ENCODE measurements around the gene HSF5.

The HSF5 gene

GRCh38 chr17:58487589-58488427 lies at the start of gene HSF5:
Gene HSF5, minus strand, starts transcription at chr17:58488408. Its CDS starts 134 bp downstream, at chr17:58488274.
- DNase-seq (ENCODE audit: low read depth in 1 of 2, low spot score in 1 of 2): peak; percentile 51 to 61

GRCh38 chr17:58537266-58537665 lies 49.1 kb upstream of the HSF5 start:
- no peak for DNase-seq (ENCODE audit: low read depth in 1 of 2, low spot score in 1 of 2)

DNA sequence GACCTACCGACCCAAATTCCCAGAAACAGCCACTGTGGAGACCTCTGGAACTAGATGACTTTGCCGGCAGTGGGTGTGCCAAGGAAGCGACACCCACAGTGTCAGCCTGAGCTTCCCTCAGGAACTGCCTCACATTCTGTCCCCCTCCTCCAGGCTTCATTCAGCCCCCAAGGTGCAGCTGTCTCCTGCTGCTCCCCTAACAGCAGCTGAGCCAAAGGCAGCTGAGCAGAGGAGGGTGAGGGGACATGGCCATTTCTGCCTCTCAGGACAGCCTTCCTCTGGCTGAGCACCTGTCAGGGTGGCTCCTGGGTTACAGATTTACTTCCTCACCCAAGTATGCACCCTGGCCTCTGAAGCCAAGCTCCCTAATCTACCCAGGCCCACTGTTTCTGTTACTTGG lies 48.3 kb upstream of the HSF5 start:
- DNase-seq (ENCODE audit: low read depth in 1 of 2, low spot score in 1 of 2): no peak

GRCh38 chr17:58535431-58535830 lies 47.2 kb upstream of the HSF5 start:
- no peak for DNase-seq (ENCODE audit: low read depth in 1 of 2, low spot score in 1 of 2)

DNA sequence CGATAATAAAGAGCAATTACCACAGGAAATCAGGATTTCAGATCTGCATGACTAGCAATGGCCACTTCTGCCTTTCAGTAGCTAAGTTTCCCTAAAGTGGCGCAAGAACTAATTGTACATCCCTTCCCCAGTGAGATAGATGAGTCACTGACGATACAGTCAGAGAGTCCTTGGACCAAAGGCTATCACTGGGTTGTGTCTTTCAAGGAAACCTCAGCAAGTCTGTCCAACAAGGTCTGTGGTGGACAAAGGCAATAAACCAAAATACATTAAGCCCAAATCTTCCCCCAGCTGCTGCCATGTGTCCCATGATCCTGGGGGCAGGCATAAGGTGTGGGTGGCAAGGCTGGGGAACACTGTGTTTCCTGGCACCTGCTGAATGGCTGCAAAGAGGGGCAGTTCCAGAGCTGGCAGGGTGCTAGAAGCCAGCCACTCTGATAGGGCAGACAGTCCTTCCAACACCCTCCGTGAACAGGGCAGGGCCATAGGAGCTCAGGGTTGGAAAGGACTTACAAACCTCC lies 46.8 kb upstream of the HSF5 start:
- DNase-seq (ENCODE audit: low read depth in 1 of 2, low spot score in 1 of 2): no peak

- no peak for DNase-seq (ENCODE audit: low read depth in 1 of 2, low spot score in 1 of 2)
These were observed 46.1 kb upstream of the HSF5 start for GRCh38 chr17:58534331-58534730.

DNA sequence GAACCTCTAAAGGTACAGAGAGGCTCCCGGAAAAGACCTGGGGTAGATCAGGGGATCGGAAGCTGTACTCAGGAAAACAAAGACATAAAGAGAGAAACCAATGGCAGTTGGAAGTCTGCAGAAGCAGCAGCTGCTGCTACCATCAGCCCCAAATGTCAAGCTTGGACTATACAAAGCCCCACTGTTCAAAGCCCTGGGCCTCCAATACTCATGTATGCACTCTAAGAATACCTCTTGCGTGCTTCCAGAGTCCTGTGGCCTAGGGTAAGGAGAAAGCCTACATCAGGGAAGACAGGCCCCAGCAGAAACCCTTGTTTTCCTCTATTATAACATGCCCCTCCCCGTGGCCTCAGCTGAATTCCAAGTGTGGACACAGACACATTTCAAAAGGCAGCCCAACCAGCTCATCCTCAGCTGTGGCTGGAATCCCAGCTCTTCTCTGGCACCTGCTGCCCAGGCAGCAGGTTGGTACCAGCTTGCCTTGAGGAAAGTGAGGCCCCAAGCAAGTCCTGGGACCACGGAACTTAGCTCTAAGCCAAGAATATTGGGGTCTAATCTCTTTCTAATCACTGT lies 45.5 kb upstream of the HSF5 start:
- DNase-seq (ENCODE audit: low read depth in 1 of 2, low spot score in 1 of 2): no peak

DNA sequence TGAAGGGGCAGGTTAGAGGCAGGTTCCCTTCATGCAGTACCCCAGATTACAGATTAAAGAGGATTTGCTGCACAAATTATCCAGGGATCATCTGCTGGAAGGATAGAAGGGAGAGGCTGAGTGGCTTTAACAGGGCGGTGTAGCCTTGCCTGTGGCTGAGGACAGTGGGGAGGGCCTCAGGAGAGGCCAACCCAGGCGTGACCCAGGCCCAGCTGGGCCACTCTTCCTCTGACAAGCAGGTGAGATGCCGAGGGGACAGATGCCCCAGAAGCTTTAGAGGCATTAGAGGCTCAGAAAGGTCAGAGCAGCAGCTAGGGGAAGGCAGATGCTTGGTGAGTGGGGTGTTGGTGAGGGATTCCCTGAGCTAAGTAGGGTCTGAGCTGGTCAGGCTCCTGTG lies 44.3 kb upstream of the HSF5 start:
- no peak for DNase-seq (ENCODE audit: low read depth in 1 of 2, low spot score in 1 of 2)

DNA sequence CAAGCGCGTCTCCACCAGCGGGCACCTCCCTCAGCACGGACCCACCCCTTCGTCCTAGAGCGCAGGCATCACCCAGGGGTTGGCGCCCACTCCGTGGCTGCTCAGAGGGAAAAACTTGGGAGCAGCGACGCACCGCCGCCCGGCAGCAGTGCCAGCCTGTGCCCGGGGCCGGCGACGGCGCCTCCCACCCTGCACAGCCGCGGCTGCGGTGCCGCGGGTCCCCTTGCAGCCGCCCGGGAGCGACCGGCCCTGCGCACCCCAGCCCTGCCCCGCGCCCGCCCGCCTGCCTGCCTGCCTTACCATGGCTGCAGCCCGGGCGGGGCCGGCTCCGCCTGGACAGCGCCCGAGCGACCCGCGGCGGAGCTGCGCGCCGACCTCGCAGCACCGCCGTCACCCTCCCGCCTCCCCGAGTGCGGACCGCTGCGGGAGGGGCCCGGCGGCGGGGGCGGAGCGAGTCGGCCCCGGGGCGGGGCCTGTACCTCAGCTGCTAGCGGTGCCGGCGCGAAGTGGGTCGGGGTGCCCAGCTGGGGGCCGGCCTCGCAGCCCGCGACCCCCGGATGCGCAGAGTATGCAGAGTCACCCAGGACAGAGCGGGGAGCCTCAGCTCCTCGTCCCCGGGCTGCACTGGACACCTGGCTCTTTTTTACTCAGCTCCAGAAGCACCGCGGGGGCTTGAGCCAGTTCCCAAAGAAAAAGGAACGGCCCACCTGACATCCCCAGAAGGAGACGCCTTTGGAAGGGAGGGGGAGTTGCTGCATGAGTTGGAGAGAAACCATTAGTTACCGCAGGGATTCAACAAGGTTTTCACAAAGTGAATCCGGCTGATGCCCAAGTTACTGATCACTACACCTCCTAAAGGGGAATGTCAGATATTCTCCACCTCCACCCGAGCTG lies 43.7 kb upstream of the HSF5 start:
- DNase-seq (ENCODE audit: low read depth in 1 of 2, low spot score in 1 of 2): peak; percentile 35 to 46

DNA sequence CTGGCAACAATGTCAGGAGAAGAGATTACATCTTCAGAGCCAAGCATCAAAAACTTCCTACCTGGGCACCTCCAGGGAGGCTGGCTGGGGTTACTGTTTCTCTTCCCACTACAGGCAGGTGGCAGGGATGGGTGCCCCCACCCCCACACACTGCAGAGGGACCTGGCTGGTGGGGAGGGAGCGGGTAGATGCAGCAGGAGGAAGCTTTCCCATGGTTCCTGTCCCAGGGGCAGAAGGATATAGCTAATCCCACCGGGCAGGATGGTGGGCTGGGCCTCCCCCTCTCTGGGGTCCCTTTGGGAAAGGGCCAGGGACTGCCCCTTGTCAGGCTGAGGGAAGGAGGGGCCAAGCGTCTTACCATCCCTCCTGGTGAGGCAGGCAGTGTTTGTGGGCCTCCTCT lies 42.9 kb upstream of the HSF5 start:
- DNase-seq (ENCODE audit: low read depth in 1 of 2, low spot score in 1 of 2): no peak

GRCh38 chr17:58530655-58531054 lies 42.4 kb upstream of the HSF5 start:
- no peak for DNase-seq (ENCODE audit: low read depth in 1 of 2, low spot score in 1 of 2)

GRCh38 chr17:58529275-58529674 lies 41.1 kb upstream of the HSF5 start:
- no peak for DNase-seq (ENCODE audit: low read depth in 1 of 2, low spot score in 1 of 2)

- no peak for DNase-seq (ENCODE audit: low read depth in 1 of 2, low spot score in 1 of 2)
These were observed 40.2 kb upstream of the HSF5 start for GRCh38 chr17:58528443-58528842.

DNA sequence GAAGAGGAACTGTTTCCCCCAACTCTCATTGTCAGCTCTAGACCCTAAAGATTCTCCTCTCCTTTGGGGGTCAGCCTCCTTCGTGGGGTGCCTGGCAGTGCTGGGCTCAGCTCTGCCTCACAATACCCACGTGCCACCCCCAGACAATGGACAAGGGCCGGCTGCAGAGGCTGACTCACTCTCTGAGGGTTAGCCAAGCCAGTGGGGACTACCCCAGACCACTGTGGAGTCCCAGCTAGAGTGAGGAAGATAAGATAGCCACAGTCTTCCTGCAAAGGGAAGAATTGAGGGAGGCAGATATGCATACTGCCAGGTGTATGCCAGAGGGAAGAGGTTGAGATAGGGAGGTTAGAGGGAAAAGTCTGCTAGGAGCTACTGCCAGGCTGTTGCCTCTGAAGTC lies 39.7 kb upstream of the HSF5 start:
- DNase-seq (ENCODE audit: low read depth in 1 of 2, low spot score in 1 of 2): no peak

- no peak for DNase-seq (ENCODE audit: low read depth in 1 of 2, low spot score in 1 of 2)
These were observed 39.1 kb upstream of the HSF5 start for GRCh38 chr17:58527306-58527705.

GRCh38 chr17:58525239-58525638 lies 37.0 kb upstream of the HSF5 start:
- no peak for DNase-seq (ENCODE audit: low read depth in 1 of 2, low spot score in 1 of 2)

DNA sequence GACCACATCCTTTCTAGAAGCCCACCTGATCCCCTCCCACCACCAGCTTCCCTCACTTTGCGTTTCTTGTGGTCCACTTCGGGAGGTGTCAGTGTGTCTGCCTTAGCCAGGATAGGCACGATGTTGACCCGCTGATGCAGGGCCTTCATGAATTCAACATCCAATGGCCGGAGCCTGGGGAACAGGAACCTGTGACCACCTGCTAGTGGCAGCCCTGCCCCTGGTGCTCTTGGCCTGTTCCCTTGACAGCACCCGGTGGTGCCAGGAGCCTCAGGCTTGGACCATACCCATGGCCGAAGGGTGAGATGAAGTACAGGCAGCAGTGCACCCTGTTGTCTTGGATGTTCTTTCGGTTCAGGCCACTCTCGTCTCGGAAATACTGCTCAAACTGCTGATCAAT lies 33.5 kb upstream of the HSF5 start:
- no peak for DNase-seq (ENCODE audit: low read depth in 1 of 2, low spot score in 1 of 2)

- DNase-seq (ENCODE audit: low read depth in 1 of 2, low spot score in 1 of 2): no peak
These were observed 32.7 kb upstream of the HSF5 start for GRCh38 chr17:58520843-58521430.

- DNase-seq (ENCODE audit: low read depth in 1 of 2, low spot score in 1 of 2): peak; percentile 98 to 99
These were observed 29.9 kb upstream of the HSF5 start for GRCh38 chr17:58517928-58518609.

DNA sequence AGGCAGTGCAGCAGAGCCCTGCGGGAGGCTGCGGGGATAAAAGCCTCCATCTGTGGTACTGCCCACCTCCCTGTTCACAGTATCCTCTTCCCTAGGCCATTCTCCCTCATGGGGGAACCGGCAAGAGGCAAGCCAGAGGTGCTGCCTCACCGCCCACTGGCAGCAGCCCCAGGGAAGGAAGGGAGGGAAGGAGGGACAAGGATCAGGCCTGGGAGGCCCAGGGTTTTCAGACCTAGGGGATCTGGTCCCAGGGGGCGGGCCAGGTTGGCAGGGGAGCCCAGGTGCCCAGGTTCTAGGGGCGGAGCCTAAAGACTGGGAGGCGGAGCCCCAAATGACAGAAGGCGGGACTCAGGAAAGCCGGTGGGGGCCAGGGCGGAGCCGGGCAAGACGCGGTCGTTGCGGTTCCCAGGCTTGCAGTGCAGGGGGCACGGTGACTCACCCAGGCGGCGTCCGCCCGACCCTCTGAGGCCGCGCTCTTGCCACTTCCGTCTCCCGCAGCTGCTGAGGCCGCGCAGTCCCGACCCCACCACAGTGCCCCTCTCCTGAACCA lies 29.2 kb upstream of the HSF5 start:
- no peak for DNase-seq (ENCODE audit: low read depth in 1 of 2, low spot score in 1 of 2)
